Testis (tissue), 3 donors: ENCODE results near the gene PARP3. TPM values are rescaled to one million over a fixed set of nuclear protein-coding genes. Genes with fewer than 3 reads are reported as not detected.

Experiments
- DNase-seq: peaks from one replicate; pipeline ENCODE4 v3.0.0-alpha.2; 2019
- H3K27ac ChIP-seq, 2 donors: fragments of 200-600 bp; sonication (generic); one replicate each; pipeline ENCODE4 v1.5.1; 2019
- H3K27me3 ChIP-seq: fragments of 200-600 bp; sonication (generic); one replicate; pipeline ENCODE4 v1.5.1; 2019
- H3K36me3 ChIP-seq: fragments of 200-600 bp; sonication (generic); one replicate; pipeline ENCODE4 v1.5.1; 2017; ENCODE audit warnings: low read depth; ENCODE audit errors: missing control alignments
- H3K4me1 ChIP-seq: fragments of 200-600 bp; sonication (generic); one replicate; pipeline ENCODE4 v1.5.1; 2019
- H3K4me3 ChIP-seq, 2 donors: fragments of 200-600 bp; sonication (generic); one replicate each; pipeline ENCODE4 v1.5.1; 2017 to 2019
- H3K9me3 ChIP-seq: fragments of 200-600 bp; sonication (generic); one replicate; pipeline ENCODE4 v1.5.1; 2017
- POLR2A ChIP-seq: fragments of 450-650 bp; IDR thresholded peaks from one replicate; pipeline ENCODE4 v1.6.1; 2017; ENCODE audit warnings: antibody characterized with exemption, mild to moderate bottlenecking, moderate library complexity
- WGBS, 2 donors: methylation state at CpG; one replicate each; pipeline ENCODE4 v1.1.5; 2018; 5-methylcytosine and 5-hydroxymethylcytosine counted together
- intact Hi-C: fragments of 100-400 bp; cut with DNase I; formaldehyde crosslinking; loops from one replicate; pipeline ENCODE4 v1.15.1; 2023; ENCODE audit warnings: low total_unique reads
- polyA plus RNA-seq: library from polyadenylated mRNA; stranded (reverse); fragments of 350-450 nt; fragmentation: Illumina TruSeq; extraction: RNeasy Lipid Tissue Mini Kit (QIAGEN cat#74804); gene quantifications from one replicate; pipeline ENCODE4 v1.2.3, GENCODE V29; 2014; ENCODE audit warnings: low read depth, low replicate concordance; ENCODE audit not compliant: insufficient read depth
- total RNA-seq, 2 donors: library from RNA; depleted of rRNA; stranded (reverse); fragments of >200 nt; gene quantifications; one replicate each; pipeline ENCODE4 v1.2.3, GENCODE V29; 2016
- TF ChIP-seq, protein P1 (sequence below), 3 experiments: fragments of 450-650 bp in 2 of 3; fragments of 200-600 bp in 1 of 3; sonication (generic) in 1 of 3; IDR thresholded peaks; one replicate each; pipeline ENCODE4 v1.5.1; 2016 to 2019; ENCODE audit warnings: antibody characterized with exemption in 3 of 3, mild to moderate bottlenecking in 2 of 3, moderate library complexity in 1 of 3

The PARP3 gene
- total and polyA plus RNA-seq, 3 donors from 2014 or later, result 17.5 to 24.7 (median 18.2) TPM

GRCh38 chr3:51958603-51959521 lies 16.7 kb downstream of the PARP3 start:
- TF ChIP-seq, protein P1, sequence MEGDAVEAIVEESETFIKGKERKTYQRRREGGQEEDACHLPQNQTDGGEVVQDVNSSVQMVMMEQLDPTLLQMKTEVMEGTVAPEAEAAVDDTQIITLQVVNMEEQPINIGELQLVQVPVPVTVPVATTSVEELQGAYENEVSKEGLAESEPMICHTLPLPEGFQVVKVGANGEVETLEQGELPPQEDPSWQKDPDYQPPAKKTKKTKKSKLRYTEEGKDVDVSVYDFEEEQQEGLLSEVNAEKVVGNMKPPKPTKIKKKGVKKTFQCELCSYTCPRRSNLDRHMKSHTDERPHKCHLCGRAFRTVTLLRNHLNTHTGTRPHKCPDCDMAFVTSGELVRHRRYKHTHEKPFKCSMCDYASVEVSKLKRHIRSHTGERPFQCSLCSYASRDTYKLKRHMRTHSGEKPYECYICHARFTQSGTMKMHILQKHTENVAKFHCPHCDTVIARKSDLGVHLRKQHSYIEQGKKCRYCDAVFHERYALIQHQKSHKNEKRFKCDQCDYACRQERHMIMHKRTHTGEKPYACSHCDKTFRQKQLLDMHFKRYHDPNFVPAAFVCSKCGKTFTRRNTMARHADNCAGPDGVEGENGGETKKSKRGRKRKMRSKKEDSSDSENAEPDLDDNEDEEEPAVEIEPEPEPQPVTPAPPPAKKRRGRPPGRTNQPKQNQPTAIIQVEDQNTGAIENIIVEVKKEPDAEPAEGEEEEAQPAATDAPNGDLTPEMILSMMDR (IDR thresholded peaks at IDR 0.05), result no peak
- TF ChIP-seq POLR2A, result no peak
- intact Hi-C loops, result no loop called here
- no peak for DNase-seq
- H3K9me3 ChIP-seq, result no peaks in the 10 kb centered on the region
- WGBS, 2 donors, result 95 to 96% methylated on average over 16 to 20 of the region's 20 CpGs
- H3K27ac ChIP-seq, result no peak overlapping the region
- H3K36me3 ChIP-seq, result no peaks in the 10 kb centered on the region
- no peaks in the 10 kb centered on the region for H3K27me3 ChIP-seq
- no peak overlapping the region for H3K4me3 ChIP-seq
- H3K4me1 ChIP-seq, result peaks cover 32% of the 10 kb centered on the region

- Histone ChIP-seq H3K4me3 (no peak overlapping the region), H3K4me1 (peaks cover 39% of the 10 kb centered on the region), H3K27ac (no peak overlapping the region), H3K36me3 (no peaks in the 10 kb centered on the region), H3K9me3 (no peaks in the 10 kb centered on the region), H3K27me3 (no peaks in the 10 kb centered on the region)
- intact Hi-C loops, result no loop called here
- TF ChIP-seq, protein P1 (IDR thresholded peaks at IDR 0.05), result no peak
- TF ChIP-seq POLR2A, result no peak
- 97 to 100% methylated on average over 3 to 7 of the region's 7 CpGs for WGBS, 2 donors
- DNase-seq, result no peak
These were observed 17.5 kb downstream of the PARP3 start for GRCh38 chr3:51959651-51960050.

- DNase-seq, result no peak
- H3K27ac ChIP-seq, result no peak overlapping the region
- intact Hi-C loops, result no loop called here
- 95 to 98% methylated on average over 8 to 10 of the region's 10 CpGs for WGBS, 2 donors
- H3K36me3 ChIP-seq, result no peaks in the 10 kb centered on the region
- no peaks in the 10 kb centered on the region for H3K27me3 ChIP-seq
- H3K9me3 ChIP-seq, result no peaks in the 10 kb centered on the region
- H3K4me3 ChIP-seq, result no peak overlapping the region
- TF ChIP-seq POLR2A, result no peak
- TF ChIP-seq, protein P1 (IDR thresholded peaks at IDR 0.05), result no peak
- H3K4me1 ChIP-seq, result peaks cover 40% of the 10 kb centered on the region
These were observed 18.2 kb downstream of the PARP3 start for GRCh38 chr3:51960386-51960785.

DNA sequence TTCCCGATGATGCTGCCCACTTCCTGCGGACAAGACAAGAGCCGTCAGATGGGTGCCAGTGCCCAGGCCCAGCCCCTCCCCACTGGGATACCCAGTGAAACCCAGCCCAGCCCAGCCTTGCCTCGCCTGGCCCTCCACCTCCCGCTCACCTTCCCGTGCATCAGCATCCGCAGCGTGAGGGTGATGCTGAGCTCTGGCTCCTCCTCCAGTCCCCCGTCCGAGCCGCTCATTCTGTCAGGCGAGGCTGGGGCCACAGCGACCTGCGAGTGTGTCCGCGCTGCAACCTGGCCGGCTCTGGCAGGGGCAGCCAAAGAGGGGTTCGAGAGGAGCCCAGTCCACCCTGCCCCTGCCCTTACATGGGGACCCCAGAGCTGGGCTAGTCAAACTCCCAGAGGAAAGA lies 18.8 kb downstream of the PARP3 start:
- intact Hi-C loops, result no loop called here
- no peak overlapping the region for H3K4me3 ChIP-seq
- TF ChIP-seq, protein P1 (IDR thresholded peaks at IDR 0.05), result no peak
- TF ChIP-seq POLR2A, result no peak
- no peaks in the 10 kb centered on the region for H3K9me3 ChIP-seq
- H3K27ac ChIP-seq, result no peak overlapping the region
- H3K27me3 ChIP-seq, result no peaks in the 10 kb centered on the region
- WGBS, 2 donors, result 90 to 95% methylated on average over 16 to 18 of the region's 18 CpGs
- H3K36me3 ChIP-seq, result no peaks in the 10 kb centered on the region
- peaks cover 41% of the 10 kb centered on the region for H3K4me1 ChIP-seq
- no peak for DNase-seq
